ENCODE measurements around the gene GMFB. TPM values are rescaled to one million over a fixed set of nuclear protein-coding genes. Genes with fewer than 3 reads are reported as not detected.

The GMFB gene
- total and polyA plus RNA-seq, 2 experiments from 2014 or later, result 56.5 to 88.3 TPM

GRCh38 chr14:54486685-54487084 lies 2.1 kb downstream of the GMFB start:
- Histone ChIP-seq H4K20me1 (replicated peaks; ENCODE audit: insufficient read depth) (peaks cover 11% of the 10 kb centered on the region), H3K27ac (ENCODE audit: low read depth) (no peak overlapping the region), H3K4me3 (no peak overlapping the region), H3F3A (replicated peaks; ENCODE audit: low read depth) (0 out of 2 replicates have a peak, but pooled peaks cover 5% of the 10 kb centered on the region), H3K27me3 (ENCODE audit: insufficient read depth) (no peaks in the 10 kb centered on the region), H2AFZ (no peak overlapping the region), H3K36me3 (ENCODE audit: insufficient read depth) (peaks cover 3% of the 10 kb centered on the region; the same call in 1 of the 2 replicates), H3K9me2 (ENCODE audit: insufficient read depth) (no peaks in the 10 kb centered on the region), H3K79me2 (replicated peaks; ENCODE audit: insufficient read depth) (peaks cover 64% of the 10 kb centered on the region), H3K4me2 (peak overlapping the region; percentile 46; the same call in 1 of the 2 replicates), H3K4me1 (ENCODE audit: insufficient read depth) (peaks cover 24% of the 10 kb centered on the region)
- ATAC-seq (no peak), DNase-seq (ENCODE audit: low spot score) (no peak)
- Mint-ChIP-seq H3K9me3 (no peaks in the 10 kb centered on the region; the same call in 2 of the 3 replicates), H3K27me3 (ENCODE audit: insufficient read depth, low read depth, poor library complexity) (peaks cover 18% of the 10 kb centered on the region), H3K4me3 (peak overlapping the region; percentile 81), H3K4me1 (peaks cover 33% of the 10 kb centered on the region), H3K36me3 (ENCODE audit: low read depth) (peaks cover 13% of the 10 kb centered on the region), H3K27ac (peak overlapping the region; percentile 71)
- no peak for TF ChIP-seq NANOG (IDR thresholded peaks at IDR 0.05; ENCODE audit: borderline replicate concordance)
- TF ChIP-seq REST (IDR thresholded peaks at IDR 0.05; ENCODE audit: unreplicated experiment), result no peak
- TF ChIP-seq ETS1 (IDR thresholded peaks at IDR 0.05), result no peak
- TF ChIP-seq POLR2AphosphoS5 (IDR thresholded peaks at IDR 0.05; ENCODE audit: low read depth), result no peak
- TF ChIP-seq ZNF114 (CRISPR knock-in tag; IDR thresholded peaks at IDR 0.05), result no peak
- no peak for TF ChIP-seq CTCF (conservative IDR thresholded peaks at IDR 0.05; ENCODE audit: low read depth in 2 of 2)
- TF ChIP-seq EZH2phosphoT487 (IDR thresholded peaks at IDR 0.05; ENCODE audit: unreplicated experiment), result no peak
- no peak for TF ChIP-seq ZNF462 (CRISPR knock-in tag; IDR thresholded peaks at IDR 0.05)
- TF ChIP-seq ZNF331 (CRISPR knock-in tag; IDR thresholded peaks at IDR 0.05; ENCODE audit: low read depth), result no peak
- TF ChIP-seq CREB1 (CRISPR knock-in tag; IDR thresholded peaks at IDR 0.05; ENCODE audit: low read depth), result no peak
- no peak for TF ChIP-seq EZH2 (IDR thresholded peaks at IDR 0.05; ENCODE audit: low read depth, unreplicated experiment)
- no peak for TF ChIP-seq STAT1 (IDR thresholded peaks at IDR 0.05; ENCODE audit: unreplicated experiment)
- TF ChIP-seq JUNB (IDR thresholded peaks at IDR 0.05; ENCODE audit: unreplicated experiment), result no peak

Measured in GM23338 (cell line).